Stimulated activated CD4-positive, alpha-beta T cell treated with anti-CD3 and anti-CD28 coated beads, Interleukin-15, amount 100 ng/mL, for 48 hours (primary cell): ENCODE data around the gene TMC6.
"Not testable (repeated sequence)": the region's sequence is repeated elsewhere in the genome, so short reads cannot be mapped to it uniquely, and the experiment has no call there.

Source experiments
- DNase-seq, 2 donors: peaks; one replicate each; pipeline ENCODE4 v3.0.0-alpha.2; 2020; ENCODE audit warnings: low read depth in 2 of 2

The TMC6 gene

DNA sequence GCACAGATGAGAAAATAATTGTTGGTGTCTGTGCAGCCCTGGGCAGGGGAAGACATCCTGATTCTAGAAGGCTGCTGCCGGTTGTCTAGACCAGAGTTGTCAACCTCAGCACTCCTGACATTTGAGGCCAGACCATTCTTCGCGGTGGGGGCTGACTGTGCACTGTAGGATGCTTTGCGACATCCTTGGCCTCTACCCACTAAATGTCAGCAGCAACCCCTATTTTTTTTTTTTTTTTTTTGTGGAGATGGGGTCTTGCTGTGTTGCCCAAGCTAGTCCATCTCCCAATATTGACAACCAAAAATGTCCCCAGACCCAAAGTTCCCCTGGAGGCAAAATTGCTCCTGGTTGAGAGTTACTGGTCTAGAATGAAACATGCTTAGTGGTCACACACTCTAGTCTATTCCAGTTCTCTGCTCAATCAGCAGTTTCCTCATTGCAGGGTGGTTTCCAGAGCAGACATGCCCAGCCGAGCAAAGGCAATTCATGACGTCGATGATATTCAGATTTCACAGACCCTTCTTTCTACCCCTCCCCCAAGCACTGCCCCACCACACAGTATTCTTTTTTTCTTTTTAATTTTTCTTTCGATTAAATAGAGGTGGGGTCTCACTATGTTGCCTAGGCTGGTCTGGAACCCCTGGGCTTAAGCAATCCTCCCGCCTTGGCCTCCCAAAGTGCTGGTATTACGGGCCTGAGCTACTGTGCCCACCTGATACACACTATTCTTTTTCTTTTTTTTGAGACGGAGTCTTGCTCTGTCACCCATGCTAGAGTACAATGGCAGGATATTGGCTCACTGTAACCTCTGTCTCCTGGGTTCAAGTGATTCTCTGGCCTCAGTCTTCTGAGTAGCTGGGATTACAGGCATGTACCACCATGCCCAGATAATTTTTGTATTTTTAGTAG is 26.6 kb upstream of the TMC6 start:
- DNase-seq = no peak

DNA sequence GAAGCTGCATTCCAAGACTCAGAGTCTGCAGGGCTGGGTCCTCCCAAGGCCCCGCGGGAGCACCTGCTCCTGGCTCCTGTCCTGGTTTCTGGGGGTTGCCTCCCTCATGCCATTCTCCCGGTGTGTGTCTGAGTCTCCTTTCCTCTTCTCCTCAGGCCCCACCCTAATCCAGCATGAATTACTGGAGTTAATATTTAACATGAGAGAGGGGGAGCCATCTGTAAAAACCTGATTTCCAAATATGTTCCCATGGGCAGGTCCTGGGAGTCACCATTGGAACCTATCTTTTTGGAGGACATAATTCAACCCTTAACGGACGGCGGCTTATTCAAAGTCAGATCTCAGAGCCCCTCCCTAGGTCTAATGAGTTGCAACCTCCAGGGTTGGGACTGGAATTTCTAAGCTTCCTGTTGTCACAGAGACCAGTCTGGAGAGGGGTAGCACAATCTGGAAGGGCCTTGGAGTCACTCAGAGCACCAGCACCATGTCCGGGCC is 23.0 kb upstream of the TMC6 start:
- no peak for DNase-seq

DNA sequence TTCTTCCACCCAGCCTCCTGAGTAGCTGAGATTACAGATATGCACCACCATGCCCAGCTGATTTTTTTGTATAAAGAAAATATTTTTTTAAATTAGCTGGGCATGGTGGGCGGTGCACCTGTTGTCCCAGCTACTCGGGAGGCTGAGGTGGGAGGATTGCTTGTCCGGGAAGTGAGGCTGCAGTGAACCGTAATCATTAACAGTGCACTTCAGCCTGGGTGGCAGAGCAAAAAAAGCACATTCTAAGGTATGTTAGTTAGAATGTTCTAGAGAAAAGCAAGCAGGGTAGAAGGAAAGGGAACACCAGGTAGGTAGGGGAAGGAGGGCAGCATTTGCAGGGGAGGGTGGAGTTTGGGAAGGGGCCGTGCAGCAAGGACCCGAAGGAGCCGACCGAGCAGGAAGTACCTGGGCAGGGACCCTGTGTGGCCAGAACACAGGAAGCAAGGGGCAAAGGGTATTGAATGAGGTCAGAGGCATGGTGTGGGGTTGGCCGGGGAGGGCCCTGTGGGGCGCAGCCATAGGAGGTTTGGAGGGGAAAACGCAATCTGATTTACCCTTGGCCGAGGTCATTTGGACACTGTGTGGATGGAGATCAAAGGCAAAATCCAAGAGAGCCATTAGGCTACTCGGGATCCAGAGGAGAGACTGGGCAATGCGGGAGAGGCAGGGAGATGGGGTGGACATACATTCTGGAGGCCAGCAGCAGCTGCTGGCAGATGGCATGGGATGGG is 19.9 kb upstream of the TMC6 start:
- no peak for DNase-seq

DNA sequence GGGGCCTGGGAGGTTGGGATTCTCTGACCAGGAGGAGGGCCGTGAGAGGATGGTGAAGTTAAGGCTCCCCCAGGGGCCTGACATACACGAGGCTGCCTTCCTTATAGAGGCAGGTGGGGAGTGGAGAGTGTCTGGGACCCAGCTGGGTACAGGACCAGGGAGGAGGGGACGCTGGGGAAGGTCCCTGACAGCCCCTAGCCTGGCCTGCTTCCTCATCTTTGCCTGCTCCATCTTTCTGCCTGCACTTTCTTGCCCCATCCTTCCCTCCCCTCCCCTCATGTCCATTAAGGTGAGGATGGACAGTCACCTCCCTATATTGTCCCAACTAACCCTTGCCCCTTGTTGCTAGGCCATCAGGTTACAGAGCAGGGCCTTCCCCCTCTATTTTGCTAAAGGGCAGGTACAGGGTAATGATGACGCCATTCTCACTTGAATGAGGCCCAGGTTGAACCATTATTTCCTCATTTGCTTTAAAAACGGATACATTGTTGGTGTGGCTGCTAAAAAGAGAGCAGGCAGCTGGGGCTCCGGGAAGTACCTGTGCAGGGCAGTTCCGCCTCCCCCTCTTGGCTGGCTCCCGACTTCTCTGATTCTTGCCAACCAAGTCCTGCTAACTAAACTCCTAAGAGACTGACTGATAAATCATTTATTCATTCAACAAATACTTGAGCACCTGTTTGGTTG is 18.9 kb upstream of the TMC6 start:
- no peak for DNase-seq

DNA sequence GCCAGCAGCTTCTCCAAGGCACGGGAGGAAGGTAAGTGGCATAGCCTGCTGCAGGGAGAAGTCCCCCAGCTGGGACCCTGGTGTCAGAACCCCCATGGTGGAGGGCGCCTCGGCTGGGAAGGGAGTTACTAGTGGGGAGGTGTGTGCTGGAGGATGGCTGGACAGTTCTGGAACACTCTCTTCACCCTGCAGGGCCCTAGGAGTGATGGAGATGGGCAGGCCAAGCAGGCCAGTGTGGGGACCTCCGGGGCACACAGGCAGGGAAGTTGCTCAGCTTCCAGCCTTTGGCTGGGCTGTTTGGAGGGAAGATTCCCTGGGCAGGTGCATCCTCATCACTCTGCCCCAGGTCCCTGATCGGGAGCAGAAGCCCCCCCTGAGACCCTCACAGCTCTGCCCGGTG is 18.3 kb upstream of the TMC6 start:
- DNase-seq = no peak

- DNase-seq = no peak
These were observed 17.9 kb upstream of the TMC6 start for GRCh38 chr17:78146471-78146869.

DNA sequence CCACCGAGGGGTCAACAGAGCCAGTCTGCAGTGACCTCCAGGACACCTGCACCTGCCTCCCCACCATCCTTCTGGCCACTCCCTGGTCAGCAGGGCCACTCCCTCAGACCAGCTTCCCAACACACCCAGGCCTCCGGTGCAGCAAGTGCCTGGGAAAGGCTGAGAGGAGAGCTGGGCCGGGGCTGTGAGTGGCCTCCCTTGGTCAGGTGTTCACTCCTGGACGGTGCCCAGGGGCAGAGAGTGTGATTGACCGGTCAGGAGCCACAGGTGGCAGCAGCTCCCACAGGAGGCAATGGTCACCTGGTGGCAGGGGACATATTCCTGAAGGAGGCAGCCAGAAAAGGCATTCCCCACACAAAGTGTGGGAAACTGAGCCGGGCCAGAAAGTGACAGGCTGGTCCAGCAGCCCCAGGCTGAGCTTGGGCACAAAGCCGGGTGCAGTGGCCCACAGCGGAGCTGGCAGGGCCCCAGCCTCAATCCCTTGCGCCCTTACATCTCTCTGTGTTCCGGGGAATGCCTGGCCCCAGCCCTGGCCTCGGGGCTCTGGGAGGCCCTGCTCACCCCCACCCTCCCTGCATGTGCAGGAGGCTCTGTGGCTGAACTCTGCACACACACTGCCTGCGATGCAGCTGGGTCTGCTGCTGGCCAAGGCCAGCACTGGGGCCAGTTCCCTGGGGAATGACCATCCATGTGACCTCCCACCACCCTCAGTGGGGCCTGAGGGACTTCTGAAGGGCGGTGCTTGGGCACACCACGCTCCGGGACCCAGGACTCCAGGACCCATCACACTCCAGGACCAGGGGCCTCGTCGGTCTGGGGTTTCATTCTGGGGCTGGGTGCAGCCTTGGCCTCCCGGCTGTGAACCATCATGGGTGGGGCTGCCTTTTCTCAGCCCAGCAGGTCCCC is 16.4 kb upstream of the TMC6 start:
- no peak for DNase-seq

DNA sequence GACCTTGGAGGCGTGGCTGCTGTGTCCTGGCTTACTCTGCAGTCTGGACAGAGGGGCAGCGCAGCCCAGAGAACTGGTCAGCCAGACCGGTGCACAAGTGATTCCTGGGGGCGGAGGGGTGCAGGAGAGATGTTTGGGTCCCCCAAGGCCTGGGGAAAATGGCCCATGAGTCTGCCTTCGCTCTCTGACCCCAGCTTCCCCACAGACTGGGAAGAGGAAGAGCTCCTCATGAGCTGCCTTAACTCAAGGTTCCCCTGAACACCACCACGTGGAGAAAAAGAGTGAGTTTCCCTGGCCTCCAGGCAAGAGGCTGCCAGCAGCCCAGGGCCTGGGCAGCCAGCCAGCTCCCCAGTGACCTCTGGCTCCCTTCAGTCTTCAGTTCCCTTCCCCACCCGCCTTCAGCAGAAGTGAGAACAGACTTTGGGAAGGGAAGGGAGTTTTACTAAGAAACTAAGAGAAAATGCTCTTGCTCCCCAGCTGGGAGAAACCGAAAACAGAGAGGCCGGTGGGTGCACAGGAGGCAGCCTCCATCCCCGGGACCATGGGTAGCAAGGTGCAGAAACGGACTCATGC is 15.7 kb upstream of the TMC6 start:
- no peak for DNase-seq

DNA sequence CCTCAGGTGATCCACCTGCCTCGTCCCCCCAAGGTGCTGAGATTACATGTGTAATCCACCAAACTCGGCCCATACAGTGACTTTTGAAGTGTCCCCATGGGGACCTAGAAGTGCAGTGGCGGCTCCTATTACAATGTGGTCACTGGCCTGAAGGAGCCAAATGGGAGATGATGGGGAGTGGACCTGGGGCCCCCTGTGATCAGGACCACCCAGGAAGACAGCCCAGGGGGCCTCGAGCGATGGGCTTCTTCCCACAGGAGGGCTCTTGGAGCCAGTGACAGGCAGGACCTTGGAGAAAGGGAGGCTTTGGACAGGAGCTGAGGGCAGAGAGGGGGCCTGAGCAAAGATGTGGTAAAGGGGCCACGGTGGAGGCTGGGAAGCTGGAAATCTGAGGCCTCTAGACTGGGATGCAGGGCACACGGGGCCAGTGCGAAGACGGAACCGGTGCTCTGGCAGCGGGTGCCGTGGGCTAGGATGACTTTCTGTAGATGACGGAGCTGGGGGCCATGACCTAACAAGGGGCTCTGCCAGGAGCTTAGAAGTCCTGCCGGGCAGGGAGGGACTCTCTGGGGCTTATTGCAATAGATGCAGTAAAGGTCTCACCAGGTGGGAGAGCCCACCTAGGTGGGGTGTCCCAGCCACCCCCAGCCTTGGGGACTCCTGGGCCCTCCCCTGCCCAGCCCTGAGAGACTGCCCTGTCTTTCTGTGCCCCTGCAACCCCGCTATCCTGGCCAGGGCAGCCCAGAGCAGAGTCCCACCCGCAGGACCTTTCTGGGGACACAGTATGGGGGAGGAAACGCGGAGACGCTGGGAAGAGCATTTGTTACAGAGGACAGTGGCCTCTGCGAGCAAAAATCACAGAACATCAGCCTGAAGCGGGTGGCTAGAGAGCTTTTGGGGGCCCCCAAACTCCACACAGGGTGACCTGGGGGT is 14.9 kb upstream of the TMC6 start:
- no peak for DNase-seq

DNA sequence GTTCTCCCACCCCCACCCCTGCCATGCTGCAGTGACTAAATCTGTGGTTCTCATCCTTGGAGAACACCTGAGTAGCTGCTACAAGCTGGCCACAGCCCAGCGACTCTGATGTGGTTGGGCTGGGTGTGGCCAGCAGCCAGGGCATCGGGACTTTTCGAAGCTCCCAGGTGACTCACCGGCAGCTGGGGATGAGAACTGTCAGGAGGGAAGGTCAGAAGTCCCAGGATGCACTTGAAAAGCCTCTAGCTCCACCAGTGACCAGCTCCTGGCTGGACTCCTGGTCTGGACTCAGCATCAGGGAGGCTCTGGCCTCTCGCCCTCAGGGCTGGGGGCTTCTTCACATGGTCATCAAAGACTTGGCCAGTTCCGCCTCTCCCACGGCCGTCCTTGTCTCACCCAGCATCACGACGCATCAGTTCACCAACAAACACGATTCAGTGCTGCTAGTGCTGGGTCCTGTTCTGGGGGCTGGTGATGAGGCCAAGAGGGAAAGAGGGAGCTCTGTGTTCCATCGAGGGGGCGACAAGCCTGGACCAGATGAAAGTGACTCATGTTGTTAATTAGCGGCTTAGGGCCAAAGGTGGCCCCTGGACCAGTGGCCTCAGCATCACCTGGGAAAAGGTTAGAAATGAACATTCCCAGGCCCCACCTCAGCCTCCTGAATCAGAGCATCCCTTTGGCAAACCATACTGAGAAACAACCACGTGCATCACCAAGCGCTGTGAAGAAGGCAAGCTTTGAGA is 13.7 kb upstream of the TMC6 start:
- DNase-seq = no peak

- DNase-seq = no peak
These were observed 13.0 kb upstream of the TMC6 start for GRCh38 chr17:78141437-78142118.

GRCh38 chr17:78140169-78141051 is 11.9 kb upstream of the TMC6 start:
- DNase-seq = peak; percentile 98

DNA sequence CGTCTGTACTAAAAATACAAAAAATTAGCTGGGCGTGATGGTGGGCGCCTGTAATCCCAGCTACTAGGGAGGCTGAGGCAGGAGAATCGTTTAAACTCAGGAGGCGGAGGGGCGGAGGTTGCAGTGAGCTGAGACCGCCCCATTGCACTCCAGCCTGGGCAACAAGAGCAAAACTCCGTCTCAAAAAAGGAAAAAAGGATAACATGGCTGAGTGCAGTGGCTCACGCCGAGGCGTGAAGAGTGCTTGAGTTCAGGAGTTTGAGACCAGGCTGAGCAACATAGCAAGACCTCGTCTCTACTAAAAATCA is 11.3 kb upstream of the TMC6 start:
- not testable (repeated sequence) for DNase-seq

- DNase-seq = no peak
These were observed 9.9 kb upstream of the TMC6 start for GRCh38 chr17:78138204-78139060.

DNA sequence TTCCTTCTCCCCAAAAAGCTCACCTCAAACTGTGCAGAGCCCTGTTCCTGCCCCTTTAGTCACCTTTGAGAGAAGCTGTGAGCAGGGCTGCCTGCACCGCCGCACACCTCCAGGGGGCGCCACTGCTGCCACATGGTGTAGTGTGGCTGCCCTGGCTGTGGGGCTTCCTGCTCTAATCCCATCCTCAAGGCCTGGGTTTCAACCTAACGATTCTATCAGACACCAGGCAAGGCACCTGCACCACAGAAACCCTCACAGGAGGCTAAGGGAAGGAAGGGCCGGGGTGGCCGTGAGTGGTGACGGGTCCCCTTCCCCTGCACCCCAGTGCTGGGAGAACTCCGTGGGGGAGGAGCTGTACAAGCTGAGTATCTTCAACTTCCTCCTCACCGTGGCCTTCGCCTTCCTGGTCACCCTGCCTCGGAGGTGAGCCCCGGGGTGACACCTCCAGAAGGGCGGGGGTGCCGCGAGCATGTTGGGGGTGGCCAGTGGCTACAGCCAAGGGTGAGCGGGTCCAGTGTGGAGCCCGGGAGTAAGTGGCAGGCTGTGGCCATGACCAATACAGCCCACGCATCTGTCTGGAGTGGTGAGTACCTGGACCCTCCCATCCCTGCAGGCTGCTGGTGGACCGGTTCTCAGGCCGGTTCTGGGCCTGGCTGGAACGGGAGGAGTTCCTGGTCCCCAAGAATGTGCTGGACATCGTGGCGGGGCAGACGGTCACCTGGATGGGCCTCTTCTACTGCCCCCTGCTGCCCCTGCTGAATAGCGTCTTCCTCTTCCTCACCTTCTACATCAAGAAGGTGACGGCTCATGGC is 9.0 kb upstream of the TMC6 start:
- DNase-seq = no peak
